Brain pericyte (primary cell): ENCODE results near the gene WSCD2.

Source experiments
- DNase-seq: peaks from one replicate; pipeline ENCODE4 v3.0.0-alpha.2; 2012; ENCODE audit warnings: low read depth, low spot score

Gene WSCD2

DNA sequence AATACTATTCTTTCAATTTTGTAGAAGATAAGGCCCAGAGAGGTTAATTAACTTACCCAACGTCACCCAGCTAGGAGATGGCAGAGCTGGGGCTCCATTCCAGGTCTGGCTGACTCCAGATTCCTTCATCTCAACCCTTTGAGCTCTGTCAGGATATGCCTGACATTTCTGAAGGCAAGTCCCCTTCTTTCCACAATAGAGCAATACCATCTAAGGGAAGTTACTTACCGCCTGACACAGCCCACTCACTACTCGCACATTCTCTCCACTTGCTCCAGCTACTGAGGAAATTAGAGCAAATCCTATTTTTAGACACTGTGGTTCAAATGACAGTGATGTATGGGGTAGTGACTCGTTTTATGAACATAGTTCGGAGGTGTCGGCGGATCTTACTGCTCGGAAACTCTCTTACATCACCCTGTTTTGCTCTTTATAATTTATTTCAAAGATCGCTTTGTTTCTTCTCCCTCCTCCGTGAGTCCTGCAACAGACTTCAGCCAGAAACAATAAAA, 2.0 kb upstream of the WSCD2 start:
- no peak for DNase-seq

DNA sequence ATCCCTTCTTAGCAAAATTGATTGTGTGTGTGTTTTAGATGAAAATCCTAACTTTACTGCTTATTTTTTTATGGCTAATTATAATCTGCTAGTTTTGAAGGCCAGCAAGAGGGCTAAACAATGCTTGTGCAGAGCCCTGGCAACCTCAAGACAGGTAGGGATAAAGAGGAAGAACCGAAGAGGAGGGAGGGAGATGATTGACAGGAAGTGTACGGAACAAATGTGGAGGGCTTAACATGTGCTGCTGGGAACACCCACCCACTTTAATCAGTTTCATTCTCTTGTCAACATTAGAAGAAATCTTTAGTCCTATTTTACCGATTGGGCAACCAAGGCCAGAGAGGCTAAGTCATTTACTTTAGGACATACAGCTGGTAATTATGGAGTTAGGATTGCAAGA, 1.4 kb upstream of the WSCD2 start:
- DNase-seq, result no peak

DNA sequence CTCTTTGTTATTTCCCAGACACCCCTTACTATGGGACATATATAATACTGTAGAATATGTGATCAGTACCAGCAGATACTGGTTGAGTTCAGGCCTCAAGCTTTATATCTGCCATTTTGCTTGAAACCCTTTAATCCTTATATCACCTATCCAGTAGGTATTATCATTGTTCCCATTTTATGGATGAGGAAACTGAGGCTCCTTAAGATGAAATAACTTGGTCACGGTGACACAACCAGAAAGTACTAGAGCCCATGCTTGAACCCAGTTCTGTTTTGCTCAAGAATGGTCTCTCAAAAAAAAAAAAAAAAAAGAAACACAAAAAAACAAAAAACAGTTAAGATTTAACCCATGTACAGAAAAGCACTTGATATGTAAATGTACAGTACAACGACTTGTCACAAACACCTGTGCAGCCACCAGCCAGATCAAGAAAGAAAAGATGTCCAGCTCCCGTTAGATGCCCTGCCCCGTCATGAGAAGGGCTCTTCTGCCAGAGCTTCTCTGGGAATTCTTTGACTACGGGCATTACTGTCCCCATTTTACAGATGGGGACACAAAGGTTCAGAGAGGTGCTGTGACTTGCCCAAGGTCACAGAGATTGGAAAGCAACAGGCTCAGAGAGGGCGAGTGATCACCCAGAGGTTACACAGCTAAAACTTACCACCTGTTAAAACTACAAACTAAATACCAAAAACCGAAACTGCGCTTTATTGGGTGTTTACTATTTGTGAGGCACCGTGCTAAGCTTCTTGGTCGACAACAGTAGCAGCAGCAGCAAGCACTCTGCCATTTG, 669 bp upstream of the WSCD2 start:
- DNase-seq, result no peak

DNA sequence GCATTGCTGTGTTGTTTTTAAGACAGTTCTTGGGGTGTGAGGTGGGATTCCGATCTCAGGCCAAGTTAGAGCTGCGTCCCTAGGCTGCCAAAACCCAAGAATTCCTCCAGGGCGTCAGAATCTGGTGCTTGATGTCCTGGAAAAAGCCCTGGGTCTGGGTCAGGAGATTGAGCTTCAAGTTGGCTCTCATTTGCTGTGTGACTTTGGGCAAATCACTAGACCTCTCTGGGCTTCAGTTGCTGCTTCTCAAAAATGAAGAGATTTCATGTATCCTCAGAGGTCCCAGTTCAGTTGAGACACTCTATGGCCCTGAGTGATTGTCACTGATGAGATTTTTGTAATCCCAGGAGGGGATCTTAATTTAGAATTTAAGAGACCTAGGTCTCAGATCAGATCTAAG, 1.9 kb downstream of the WSCD2 start:
- no peak for DNase-seq

DNA sequence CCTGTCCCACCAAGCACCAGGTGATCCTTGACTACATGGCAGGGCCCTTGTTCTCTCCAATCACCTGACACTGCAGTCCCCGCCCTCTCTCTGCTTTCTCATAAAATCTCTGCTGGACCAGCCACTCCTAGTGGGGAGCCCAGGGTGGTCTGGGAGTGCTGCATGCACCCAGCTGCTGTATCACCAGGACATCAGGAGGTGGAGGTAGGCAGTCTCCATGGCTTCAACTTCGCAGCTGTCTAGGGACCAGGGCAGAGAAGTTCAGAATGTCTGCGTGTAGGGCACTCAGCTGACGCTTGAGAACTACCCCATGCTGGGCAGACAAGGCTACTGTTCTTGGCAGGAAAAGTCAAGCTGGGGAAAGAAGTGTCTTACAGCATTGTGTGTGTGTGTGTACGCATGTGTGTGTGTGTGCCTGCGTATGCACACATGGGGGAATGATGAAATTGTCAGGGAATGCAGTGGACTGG, 2.6 kb downstream of the WSCD2 start:
- no peak for DNase-seq

DNA sequence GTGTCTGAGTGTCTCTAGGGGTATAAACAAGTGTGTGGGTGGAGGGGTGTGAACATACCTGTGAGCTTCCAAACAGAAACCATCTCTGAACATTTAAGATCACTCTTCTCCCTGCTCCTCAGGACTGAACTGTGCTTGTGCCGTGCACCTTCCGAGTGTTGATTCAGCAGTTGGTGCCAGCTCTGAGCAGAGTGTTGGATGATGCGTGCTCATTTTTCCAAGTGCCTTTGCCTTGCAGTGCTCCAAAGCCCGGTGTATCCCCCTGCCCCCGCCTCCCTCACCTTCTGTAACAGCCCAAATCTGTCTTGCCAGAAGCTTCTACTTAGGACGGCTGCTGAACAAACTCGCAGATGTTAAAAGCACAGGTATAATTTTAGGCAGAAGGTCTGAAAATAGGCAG, 4.4 kb downstream of the WSCD2 start:
- no peak for DNase-seq

DNA sequence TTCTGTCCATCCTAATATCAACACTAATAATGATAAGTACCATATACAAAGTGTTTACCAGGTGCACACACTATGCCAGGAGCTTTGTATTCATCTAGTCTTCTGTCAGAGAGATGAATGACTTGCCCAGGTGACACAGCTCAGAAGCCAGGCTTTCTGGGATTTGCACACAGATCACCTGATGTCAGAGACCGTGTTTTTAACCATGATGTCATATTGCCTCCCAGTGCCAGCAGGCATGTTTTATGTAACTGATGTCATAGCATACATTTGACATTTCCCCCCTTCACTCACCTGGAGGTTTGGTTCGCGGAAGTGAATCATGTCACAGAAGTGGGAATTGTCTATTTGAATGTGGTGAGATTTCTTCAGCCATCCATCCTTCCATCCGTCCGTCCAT, 5.7 kb downstream of the WSCD2 start:
- DNase-seq, result no peak

DNA sequence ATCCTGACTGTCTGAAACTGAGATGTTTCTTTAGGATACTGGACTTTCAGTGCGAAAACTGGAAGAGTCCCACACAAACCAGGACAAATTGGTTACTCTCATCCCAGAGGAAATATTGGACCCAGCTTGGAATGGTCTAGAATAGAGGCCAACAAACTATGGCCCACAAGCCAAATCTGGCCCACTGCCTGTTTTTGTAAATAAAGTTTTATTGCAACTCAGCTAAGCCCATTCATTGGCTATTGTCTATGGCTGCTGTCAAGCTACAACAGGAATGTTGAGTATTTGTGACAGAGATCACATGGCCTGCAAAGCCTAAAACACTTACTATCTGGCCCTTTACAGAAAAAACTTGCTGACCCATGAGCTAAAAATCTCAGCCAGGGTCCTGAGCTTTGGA, 6.5 kb downstream of the WSCD2 start:
- no peak for DNase-seq

DNA sequence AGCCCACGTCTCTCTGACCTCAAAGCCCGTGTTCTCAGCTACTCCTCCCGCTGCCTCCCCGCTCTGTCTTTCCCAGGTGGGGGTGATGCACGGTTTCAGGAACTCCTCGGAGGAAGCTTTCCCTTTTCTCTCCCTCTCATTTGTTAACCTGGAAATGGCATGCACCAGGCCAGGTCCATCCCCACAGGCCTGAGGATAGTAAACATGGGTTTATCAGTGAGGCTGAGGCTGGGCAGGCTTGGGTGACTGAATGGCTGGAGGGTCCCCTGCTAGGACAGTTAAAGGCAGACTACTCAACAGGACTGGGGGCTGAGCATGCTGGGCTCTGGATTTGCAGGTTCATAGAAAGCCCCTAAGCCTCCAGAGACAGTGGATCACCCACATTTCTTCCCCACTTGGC, 7.6 kb downstream of the WSCD2 start:
- no peak for DNase-seq

DNA sequence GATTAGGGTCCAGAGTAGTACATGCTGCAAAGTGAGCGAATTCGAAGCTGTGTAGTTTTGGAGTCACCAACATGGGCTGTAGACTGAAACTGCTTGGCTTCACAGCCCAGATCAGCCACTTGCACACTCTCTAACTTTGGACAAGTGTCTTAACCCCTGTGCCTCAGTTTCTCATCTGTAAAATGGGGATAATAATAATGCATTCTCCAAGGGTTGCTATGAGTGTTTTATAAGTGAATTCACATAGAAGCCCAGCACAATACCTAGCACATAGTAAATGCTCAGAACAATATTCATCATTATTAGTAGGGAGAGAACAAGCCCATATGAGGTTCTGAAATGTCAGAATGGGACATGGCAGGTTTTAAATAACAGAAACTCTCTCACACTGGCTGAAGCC, 10.4 kb downstream of the WSCD2 start:
- DNase-seq, result no peak

DNA sequence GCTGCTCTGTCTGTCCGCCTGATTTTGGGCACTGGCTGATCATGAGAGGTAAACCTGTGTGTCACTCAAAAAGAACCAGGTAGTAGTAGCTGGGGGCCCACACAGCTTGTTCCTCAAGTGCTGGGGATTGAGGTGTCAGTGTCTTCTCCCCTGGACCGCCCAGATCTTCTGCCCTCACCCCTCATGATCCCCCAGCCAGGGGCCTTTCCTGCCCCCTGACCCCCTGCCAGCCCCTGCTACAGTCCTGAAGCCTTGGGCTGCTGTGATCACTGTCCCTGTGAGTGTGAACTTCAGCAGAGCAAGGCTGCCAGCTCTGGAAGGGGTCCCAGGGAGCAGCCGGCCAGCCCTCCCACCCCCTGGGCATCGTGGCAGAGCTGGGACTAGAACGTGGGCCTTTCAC, 11.4 kb downstream of the WSCD2 start:
- DNase-seq, result no peak

DNA sequence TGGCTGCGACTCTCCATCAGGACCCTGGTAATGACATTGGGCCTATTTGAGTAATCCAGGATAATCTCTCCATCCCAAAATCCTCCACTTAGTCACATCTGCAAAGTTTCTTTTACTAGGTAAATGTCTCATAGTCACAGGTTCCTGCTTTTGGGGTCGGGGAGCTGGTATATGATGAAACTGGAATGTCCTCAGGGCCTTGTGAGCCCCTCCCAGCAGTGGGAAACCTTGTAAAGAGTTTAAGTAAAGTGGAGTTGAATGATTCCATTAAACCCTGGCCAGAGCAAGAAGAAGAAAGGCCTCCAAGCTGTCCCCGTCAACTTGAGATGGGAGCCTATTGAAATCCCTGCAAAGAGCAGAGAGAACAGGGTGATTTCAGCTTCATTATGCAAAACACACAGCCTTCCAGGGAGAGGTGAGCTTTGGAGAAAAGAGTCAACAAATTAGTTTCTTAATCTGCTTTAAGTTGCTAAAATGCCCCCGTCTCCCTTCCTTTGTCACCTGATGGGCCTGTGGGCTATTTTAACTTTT, 12.6 kb downstream of the WSCD2 start:
- no peak for DNase-seq

DNA sequence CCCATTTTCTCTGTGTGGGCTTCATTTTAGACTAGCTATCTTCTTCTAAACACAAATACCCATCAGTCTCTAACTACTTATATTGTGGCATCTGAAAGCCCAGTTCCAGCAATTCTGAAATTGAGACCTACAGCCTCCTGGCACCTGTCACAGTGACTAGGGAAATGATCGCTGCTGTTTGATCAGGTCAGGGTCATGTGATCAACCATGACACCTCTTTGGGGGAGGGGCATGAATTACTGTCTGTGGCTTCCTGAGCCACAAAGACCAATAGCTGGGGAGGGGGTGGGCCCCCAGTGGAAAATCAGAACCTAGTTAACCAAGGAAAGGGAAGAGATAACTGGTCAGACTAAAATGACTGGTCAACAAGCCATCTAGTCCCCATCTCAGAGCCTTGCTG, 14.1 kb downstream of the WSCD2 start:
- no peak for DNase-seq

DNA sequence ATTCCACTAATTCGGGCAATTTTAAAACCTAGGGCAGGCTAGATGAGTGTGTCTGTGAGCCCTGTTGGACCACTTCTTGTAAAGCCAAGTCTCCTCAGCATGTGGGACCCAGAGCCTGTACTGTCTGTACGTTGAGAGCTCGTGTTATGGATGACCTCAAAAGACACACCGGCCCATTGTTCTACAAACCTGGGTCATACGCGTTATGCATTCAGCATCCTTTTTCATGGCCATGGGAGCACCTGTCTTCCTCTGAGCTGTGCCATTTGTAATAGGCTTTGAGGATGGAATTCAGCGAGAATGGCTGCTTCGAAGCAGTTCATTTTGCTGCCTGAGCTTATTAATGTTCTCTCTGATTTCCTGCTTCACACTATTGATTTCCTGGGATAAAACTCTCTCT, 15.0 kb downstream of the WSCD2 start:
- no peak for DNase-seq

DNA sequence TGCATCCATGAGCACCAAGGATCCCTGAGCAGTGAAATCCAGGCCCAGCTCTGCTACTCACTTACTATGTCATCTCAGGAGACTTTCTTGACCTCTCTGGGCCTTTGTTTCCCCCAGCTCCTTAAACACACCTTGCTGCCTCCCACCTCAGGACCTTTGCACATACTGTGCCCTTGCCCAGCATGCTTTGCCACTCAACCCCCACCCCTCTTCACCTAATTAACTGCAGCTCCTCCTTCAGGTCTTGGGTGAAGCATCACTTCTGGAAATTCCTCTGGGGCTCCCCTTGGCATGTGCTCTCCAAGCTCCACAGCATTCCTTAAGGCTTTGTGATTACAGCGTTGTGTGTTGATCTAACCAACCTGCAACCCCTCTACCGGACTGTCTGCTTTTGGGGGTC, 15.9 kb downstream of the WSCD2 start:
- DNase-seq, result no peak

DNA sequence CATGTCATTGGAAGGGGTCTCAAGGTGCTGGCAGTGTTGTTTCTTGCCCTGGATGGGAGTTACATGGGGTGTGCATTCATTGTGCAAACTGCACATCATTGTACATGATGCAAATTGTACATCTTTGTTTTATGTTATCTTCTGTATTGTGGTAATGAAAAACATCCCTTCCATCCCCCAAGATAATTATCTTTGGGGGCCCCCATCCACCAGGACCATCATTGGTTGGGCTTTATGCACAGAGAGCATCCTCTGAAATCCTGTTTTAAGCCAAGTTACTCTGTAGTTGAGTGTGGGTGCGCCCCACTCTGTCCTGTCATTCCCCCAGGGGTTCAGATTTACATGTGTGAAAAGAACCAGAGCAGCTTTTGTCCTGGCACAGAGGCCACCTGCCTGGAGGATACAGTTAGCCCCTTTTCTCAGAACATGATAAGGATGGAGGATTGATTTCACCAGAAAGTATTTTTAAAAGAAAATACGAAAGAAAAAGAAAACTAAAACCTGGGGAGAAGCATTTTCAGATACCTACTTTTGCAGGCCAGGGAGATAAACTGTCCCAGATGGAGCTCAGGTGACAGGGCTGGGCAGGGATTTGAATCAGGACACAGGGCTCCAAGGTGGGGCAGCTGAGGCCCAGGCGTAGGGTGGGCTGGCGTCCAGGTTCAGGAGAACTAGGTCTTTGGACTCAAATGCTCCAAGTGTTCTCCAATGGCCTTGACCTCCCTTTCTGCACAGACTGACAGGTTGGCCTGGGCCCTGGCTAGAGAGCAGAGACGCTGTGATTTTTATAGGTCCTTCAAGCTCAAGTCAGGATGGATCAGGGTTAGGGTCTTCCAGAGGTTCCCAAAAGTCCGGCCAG, 17.2 kb downstream of the WSCD2 start:
- no peak for DNase-seq

DNA sequence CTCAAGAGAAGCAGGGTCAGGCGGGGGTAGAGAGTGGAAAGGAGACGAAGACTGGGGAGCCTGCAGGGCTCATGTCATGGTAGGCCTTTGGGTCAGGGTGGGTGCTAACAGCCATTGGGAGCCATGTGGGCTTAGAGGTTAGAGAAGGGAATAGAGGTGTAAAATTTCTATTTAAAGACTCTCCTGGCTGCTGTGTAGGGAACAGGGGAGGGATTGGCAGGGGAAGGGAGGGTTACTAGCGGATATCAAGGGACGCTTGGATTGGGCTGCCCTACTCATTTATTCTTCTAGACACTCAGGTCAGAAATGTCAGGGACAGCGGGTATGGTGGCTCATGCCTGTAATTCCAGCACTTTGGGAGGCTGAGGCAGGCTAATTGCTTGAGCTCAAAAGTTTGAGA, 18.2 kb downstream of the WSCD2 start:
- no peak for DNase-seq

DNA sequence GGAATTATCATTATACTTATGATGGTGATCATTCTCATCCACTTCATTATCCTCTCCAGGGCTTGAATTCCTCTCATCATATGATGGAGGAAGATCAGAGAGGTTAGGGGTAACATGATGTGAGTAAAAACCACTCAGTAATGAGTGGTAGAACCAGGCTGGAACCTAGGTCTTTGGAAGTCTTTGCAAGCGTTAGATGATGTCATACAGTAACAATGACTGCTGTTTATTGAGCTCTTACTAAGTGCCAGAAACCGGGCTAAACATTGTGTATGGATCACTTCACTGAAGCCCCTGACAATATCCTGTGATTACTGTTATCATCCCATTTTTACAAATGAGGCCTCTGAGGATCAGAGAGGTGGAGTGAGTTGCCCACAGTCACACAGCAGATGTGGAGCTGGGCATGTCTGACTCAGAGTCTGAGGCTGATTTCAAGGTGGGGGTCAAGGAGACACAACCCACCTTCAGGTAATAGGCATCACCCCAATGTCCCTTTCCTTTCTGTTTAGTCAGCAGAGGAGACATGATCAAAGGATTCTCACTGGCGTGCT, 19.5 kb downstream of the WSCD2 start:
- no peak for DNase-seq

DNA sequence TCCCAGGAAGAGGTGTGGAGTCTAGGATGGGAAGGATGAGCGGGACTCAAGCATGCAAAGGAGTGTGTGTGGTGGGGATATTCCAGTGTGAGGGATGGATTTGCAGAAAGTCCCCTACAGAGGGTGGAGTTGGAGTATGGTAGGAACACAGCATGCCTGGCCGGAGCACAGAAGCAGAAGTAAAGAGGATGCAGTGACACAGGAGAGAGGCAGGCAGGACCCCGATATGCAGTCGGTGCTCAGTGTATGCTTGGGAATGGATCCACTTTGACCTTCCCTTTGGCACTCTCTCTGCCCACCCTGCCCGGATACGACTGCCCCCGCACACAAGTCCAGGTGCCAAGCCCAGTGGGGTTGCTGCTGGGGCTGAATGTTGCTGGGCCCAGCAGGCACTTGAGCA, 21.3 kb downstream of the WSCD2 start:
- DNase-seq, result no peak

DNA sequence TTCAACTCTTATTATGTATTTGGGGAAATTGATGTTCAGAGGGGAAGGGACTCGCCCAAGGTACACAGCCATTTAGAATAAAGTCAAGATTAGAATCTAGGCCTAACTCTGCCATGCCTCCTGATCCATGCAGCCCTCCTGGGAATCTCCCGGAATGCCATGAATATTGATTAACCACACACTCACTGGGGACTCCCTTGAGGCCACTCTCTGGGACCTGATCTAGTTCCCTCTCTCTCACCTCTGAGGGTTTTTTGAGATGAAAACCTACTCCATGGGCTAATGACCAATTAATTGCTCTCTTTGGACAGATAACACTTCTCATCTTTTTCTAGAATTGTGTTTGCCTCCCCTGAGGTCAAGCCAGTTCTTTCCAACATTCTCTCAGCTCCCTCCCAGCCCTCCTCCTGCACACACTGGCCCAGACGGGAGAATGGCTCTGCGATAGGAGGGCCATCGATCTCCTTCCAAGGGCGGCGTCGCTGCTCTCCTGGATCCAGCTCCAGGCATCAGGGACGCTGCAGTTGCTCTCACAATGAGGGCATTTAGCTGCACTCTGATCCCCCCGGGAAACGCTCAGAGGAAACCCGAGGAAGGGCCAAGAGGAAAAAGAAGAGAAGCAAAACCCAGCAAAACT, 22.6 kb downstream of the WSCD2 start:
- no peak for DNase-seq

DNA sequence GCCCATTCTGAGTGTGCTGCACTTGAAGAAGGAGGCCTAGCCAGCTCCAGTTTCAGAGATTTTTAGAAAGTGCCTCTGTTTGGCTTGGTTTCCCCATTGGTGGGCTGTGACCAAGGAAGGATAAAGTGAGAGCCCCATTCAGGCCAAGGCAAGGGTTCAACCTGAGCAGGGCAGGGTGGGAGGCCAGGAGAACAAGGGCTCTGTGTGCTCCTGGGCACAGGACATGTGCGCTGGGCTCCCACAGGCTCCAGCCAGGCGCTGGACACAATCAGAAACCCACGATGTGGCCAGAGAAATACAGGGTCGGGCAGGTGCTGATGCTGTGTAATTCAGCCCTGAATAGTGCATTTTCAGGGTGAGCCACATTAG, 23.1 kb downstream of the WSCD2 start:
- no peak for DNase-seq

DNA sequence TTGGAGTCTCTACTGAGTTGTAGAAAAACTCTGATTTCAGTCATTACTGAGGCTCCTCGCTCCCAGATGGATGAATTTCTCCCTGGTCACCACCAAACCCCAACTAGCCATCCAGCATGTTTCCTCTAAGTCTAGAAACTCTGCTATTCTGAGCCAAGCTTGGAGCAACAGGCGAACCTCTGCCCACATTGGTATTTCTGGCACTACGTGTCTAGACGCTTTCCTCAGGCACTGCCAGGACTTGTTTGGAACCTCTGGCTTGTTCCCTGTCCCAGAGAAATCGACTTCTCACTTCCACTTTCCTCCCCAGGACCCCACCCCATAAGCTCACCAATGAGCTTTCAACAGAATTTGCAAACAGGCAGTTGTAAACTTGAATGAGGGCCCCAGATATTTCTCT, 27.6 kb downstream of the WSCD2 start:
- no peak for DNase-seq
